SIG-M5 (cell line): ENCODE data around the gene WDTC1.
"Not testable (repeated sequence)": the region's sequence is repeated elsewhere in the genome, so short reads cannot be mapped to it uniquely, and the experiment has no call there.

ENCODE experiments used
- DNase-seq: peaks from one replicate; lab custom pipeline; 2025; lab: John Stamatoyannopoulos, UW

The WDTC1 gene

DNA sequence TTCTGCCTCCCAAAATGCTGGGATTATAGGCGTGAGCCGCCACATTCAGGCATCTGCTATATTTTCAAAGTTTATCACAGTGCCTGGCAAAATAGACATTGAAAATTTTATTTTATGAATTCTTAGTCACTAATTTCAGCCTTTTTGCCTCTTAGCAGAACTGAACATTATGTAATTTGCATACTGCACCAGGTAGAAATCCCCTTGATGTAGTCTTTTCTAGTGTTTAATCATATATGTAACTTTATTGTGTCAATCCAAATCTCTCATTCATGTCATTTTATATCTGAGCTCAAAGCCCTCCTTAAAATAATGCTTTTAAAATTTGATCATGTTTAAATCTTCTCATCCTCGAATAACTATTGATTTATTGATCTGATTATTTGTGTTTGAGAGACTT, 19.2 kb downstream of the WDTC1 start:
- DNase-seq = no peak

GRCh38 chr1:27255136-27255535, 20.7 kb downstream of the WDTC1 start:
- DNase-seq = no peak

- DNase-seq = no peak
Measured at GRCh38 chr1:27257155-27257554, 22.7 kb downstream of the WDTC1 start.

DNA sequence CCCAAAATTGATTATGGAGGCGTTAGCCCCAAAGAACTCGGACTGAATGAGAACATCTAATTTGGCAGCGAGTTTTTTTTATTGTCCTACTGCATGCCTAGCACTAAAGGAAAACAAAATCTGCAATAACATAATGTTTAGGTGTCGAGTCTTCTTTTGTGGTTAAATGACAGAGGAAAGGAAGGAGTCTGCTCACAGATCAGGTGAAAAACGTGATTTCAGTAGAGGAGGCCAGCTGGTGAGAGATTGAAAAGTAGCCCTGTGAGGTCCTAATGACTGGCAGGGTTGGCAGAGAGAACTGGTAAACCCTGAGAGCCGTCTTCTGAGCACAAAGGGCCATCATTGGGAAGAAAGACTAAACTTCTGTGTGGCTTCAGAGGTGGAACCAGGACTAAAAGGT, 24.2 kb downstream of the WDTC1 start:
- DNase-seq = no peak

GRCh38 chr1:27267153-27267552, 32.7 kb downstream of the WDTC1 start:
- DNase-seq = no peak

GRCh38 chr1:27269276-27269675, 34.8 kb downstream of the WDTC1 start:
- no peak for DNase-seq

GRCh38 chr1:27274204-27274603, 39.8 kb downstream of the WDTC1 start:
- no peak for DNase-seq

DNA sequence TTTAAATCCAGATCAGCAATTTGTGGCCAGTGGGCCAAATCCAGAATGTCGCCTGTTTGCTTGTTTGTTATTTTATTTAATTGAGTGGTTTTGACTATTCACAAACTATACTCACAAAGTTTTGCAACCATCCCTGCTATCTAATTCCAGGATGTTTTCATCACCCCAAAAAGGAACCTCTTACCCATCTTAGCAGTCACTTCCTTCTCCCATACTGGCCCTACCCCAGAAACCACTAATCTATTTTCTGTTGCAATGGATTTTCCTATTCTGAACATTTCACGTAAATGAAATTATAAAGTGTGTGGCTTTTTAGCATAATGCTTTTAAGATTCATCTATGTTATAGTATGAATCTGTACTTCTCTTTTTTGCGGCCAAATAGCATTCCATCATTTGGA, 41.3 kb downstream of the WDTC1 start:
- peak; percentile 3 for DNase-seq

DNA sequence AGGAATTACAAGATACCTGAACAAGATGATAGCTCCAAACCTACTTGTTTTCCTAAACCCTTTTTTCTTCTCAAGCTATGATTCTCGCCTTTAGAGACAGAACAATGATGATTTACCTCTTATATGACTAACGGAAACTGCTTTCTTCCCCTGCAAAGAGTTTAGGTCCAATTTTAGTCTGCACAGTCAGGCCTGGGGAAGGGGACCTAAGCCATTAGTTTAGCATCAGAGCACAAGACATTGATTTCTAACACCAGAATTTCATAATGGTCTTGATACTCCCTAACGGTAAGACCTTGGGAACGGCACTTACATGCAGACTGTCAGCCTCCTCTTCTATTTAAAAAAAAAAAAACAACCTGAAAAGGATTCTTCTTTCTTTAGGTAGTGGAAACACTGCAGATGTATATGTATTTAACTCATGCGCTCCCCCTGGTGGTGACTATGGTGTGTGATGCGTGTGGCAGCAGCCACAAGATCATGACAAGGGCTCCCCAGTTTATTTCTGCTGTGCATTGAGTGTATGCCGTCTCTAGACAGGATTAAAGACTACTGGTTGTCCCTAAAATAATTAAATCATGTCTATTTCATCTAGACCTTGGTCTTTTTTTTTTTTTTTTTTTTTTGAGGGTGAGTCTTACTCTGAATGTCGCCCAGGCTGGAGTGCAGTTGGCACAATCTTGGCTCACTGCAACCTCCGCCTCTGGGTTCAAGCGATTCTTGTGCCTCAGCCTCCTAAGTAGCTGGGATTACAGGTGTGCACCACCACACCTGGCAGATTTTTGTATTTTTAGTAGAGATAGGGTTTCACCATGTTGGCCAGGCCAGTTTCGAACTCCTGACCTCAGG, 50.2 kb downstream of the WDTC1 start:
- DNase-seq = peak; percentile 8

DNA sequence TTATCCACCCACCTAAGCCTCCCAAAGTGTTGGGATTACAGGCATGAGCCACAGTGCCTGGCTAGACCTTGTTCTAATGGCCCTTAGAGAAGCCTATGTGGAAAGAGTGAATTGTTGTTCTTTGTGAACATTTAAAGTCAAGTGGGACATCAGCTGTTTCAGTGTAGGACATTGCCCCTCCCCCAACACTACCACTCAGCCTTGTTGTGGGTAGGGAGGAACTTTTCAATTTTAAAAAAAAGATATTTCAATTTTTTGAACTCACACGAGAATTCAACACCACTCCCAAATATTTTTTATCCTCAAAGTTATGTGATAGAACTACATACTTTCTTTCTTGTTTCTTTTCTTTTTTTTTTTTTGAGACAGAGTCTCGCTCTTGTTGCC, 50.8 kb downstream of the WDTC1 start:
- no peak for DNase-seq

DNA sequence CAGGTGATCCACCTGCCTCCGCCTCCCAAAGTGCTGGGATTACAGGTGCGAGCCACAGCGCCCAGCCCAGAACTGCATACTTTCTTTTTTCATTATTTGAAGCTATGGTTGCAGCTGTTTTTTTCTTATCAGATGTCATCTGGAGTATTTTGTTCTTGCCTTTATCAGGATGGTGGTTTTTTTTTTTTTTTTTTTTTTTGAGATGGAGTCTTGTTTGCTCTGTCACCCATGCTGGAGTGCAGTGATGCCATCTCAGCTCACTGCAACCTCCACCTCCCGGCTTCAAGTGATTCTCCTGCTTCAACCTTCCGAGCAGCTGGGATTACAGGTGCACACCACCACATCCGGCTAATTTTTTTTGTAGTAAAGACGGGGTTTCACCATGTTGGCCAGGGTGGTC, 51.4 kb downstream of the WDTC1 start:
- DNase-seq = not testable (repeated sequence)

DNA sequence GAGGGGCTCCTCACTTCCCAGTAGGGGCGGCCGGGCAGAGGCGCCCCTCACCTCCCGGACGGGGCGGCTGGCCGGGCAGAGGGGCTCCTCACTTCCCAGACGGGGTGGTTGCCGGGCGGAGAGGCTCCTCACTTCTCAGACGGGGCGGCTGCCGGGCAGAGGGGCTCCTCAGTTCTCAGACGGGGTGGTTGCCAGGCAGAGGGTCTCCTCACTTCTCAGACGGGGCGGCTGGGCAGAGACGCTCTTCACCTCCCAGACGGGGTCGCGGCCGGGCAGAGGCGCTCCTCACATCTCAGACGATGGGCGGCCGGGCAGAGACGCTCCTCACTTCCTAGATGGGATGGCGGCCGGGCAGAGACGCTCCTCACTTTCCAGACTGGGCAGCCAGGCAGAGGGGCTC, 54.7 kb downstream of the WDTC1 start:
- not testable (repeated sequence) for DNase-seq

- DNase-seq = no peak
Measured at GRCh38 chr1:27290581-27290980, 56.1 kb downstream of the WDTC1 start.

DNA sequence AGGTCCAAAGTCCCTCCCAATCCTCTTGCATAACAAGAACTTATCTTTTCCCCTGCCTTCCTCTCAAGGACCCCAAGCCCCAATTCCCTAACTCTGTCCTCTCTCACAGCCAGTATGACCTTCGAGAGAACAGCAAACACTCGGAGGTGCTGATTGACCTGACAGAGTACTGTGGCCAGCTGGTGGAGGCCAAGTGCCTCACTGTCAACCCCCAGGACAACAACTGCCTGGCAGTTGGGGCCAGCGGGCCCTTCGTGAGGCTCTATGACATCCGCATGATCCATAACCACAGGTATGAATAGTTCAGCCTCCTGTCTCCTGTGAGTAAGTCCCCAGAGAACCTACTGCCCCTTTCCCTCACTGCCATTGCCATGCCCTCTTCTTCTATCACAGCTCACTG, 57.7 kb downstream of the WDTC1 start:
- DNase-seq = no peak

- no peak for DNase-seq
Measured at GRCh38 chr1:27293915-27294314, 59.5 kb downstream of the WDTC1 start.

DNA sequence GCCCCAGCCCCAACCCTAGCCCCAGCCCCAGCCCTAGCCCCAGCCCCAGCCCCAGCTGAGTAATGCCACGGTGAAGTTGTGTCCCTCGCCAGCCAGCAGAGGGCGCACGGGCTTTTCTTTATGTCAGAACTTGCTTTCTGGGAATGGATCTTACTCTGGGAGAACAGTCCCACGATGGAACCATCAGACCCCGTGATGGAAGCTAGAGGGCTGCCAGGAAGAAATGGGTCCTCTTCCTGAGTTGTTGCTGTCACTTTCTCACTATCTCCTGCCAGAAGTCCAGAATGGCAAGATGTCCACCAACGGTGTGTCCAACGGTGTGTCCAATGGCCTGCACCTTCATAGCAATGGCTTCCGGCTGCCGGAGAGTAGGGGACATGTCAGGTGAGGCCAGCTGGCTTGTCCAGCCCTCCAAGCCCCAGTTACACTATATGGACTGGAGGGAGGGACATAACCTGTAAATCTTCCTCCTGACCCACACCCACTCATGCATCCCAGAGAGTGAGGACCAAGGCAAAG, 62.4 kb downstream of the WDTC1 start:
- DNase-seq = no peak

DNA sequence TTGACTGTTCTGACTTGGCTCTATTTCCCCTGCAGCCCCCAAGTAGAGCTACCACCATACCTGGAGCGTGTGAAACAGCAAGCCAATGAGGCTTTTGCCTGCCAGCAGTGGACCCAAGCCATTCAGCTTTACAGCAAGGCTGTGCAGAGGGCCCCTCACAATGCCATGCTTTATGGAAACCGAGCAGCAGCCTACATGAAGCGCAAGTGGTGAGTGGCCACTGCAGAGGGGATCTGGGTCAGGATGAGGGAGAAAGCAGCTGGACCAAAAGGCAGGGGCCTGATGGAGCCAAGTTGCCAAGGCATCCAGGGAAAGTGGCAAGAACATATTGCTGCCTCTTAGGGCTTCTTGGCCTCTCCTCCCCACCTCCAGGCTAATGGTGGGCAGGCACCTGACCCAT, 63.5 kb downstream of the WDTC1 start:
- no peak for DNase-seq

- DNase-seq = no peak
Measured at GRCh38 chr1:27298632-27299384, 64.4 kb downstream of the WDTC1 start.

DNA sequence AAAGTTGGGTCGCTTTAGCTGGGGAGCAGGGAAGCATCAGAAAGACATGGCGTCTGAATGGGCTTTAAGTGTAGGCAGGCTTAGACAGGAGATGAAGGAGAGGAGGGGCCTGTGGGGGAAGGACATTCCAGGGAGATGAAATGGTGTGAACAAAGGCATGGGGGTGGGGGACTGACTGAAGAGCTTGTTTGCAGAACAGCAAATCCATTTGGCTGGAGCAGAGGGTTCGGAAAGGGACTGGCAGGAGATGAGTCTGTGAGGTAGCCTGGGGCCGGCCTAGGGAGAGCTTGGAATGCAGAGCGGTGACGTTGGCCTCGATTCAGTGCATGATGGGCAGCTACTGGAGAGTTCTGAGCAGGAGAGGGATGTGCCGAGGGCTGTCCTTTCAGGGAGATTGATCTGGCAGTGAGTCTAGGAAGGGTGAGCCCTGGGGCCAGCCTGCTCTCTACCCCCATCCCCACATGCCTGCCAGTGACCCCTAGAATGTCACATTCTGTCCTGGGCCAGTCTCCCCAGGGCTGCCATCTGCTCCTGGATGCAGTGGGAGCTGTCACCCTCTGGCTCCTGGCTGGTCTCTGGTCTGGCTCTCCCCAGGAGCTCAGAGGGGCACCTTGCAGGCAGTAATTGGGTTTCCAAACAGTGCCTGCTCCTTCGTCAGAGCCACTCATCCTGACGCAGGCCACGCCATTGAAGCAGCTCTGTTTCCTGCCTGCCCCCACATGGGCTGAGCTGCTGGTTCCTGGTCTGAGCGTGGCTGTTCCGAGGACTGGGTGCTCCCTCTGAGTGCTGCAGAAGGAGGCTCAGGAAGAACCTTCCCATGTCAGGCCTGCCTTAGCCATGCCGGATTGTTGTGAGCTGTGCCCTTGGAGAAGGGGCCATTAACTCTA, 65.2 kb downstream of the WDTC1 start:
- no peak for DNase-seq

DNA sequence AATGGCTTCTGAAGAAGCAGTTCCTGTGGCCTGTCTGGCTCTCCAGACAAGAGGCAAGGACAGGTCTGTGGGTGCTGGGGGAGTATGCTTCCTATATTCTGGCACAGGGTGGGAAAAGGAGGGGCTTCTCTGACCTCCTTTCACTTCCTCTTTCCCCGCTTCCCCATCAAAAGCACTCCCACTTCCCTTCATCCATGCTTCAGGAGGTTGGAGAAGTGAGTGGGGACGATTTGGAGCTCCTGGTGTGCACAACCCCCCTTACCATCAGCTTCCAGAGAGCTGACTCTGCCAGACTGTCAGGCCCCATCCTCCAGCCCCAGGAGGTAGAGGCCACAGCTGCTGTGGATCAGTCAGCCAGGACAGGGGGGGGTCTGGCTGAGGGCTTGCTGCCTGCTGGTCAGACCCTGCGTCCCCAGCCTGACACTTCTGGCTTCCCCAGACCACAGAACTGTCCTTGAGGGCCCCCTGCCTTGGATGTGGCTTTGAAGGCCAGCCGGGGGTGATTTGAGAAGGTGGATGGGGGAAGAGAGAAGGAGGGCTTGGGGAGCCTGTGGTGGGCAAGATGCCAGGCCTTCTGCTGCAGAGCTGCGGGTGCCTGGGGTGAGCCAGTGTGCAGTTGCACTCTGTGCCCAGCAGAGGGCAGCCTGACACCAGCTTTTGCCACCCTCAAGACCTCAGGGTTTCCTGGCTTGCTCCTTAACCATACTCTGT, 66.1 kb downstream of the WDTC1 start:
- peak; percentile 24 for DNase-seq

DNA sequence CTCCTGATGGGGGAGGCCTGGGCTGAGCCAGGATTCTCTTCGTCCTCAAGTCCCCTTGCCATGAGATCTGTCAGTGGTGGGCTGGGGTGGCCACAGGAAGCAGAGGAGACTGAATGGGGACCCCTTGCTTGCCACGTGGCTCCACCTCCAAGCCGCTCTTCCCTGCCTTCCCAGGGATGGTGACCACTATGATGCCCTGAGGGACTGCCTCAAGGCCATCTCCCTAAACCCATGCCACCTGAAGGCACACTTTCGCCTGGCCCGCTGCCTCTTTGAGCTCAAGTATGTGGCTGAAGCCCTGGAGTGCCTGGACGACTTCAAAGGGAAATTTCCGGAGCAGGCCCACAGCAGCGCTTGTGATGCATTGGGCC, 66.6 kb downstream of the WDTC1 start:
- DNase-seq = no peak
